ENCODE measurements around the gene CD109. TPM values are rescaled to one million over a fixed set of nuclear protein-coding genes. Genes with fewer than 3 reads are reported as not detected.
"Not testable (repeated sequence)": the region's sequence is repeated elsewhere in the genome, so short reads cannot be mapped to it uniquely, and the experiment has no call there.

Gene CD109
- total RNA-seq, 4 donors from 2014 or later = 7.8 to 19.0 (median 12.7) TPM

- no peaks in the 10 kb centered on the region for H3K9me3 ChIP-seq
- H3K27ac ChIP-seq = no peak overlapping the region
- no peak for DNase-seq (ENCODE audit: low spot score in 2 of 2)
- H3K27me3 ChIP-seq = no peaks in the 10 kb centered on the region
- TF ChIP-seq CTCF (IDR thresholded peaks at IDR 0.05) (no peak), EP300 (IDR thresholded peaks at IDR 0.05) (no peak)
- WGBS, 2 donors = 79 to 82% methylated on average over 2 of the region's 2 CpGs
- H3K4me1 ChIP-seq = no peaks in the 10 kb centered on the region
- H3K4me3 ChIP-seq = no peak overlapping the region
- H3K36me3 ChIP-seq = no peaks in the 10 kb centered on the region
These were observed 23.0 kb downstream of the CD109 start for GRCh38 chr6:73719046-73719445.

GRCh38 chr6:73722318-73723060, 26.5 kb downstream of the CD109 start:
- no peaks in the 10 kb centered on the region for H3K27me3 ChIP-seq
- no peak for DNase-seq (ENCODE audit: low spot score in 2 of 2)
- H3K36me3 ChIP-seq = no peaks in the 10 kb centered on the region
- no peak overlapping the region for H3K27ac ChIP-seq
- H3K4me1 ChIP-seq = no peaks in the 10 kb centered on the region
- no peak for TF ChIP-seq EP300 (IDR thresholded peaks at IDR 0.05)
- no peak for TF ChIP-seq CTCF (IDR thresholded peaks at IDR 0.05)
- TF ChIP-seq POLR2A (IDR thresholded peaks at IDR 0.05) = no peak
- no peaks in the 10 kb centered on the region for H3K9me3 ChIP-seq
- WGBS, 2 donors = 55 to 65% methylated on average over 9 of the region's 9 CpGs
- no peak overlapping the region for H3K4me3 ChIP-seq

GRCh38 chr6:73723480-73723879, 27.5 kb downstream of the CD109 start:
- not testable (repeated sequence) for H3K4me1 ChIP-seq; H3K9me3 ChIP-seq; H3K27ac ChIP-seq; DNase-seq (ENCODE audit: low spot score in 2 of 2); H3K36me3 ChIP-seq; H3K4me3 ChIP-seq; H3K27me3 ChIP-seq
- 75 to 81% methylated on average over 2 of the region's 2 CpGs for WGBS, 2 donors

GRCh38 chr6:73724389-73724788, 28.4 kb downstream of the CD109 start:
- H3K27ac ChIP-seq = no peak overlapping the region
- WGBS, 2 donors = 94 to 99% methylated on average over 3 of the region's 3 CpGs
- H3K36me3 ChIP-seq = no peaks in the 10 kb centered on the region
- no peak overlapping the region for H3K4me3 ChIP-seq
- no peaks in the 10 kb centered on the region for H3K27me3 ChIP-seq
- TF ChIP-seq EP300 (IDR thresholded peaks at IDR 0.05) (no peak), POLR2A (IDR thresholded peaks at IDR 0.05) (no peak), CTCF (IDR thresholded peaks at IDR 0.05) (no peak)
- no peak for DNase-seq (ENCODE audit: low spot score in 2 of 2)
- H3K4me1 ChIP-seq = no peaks in the 10 kb centered on the region
- H3K9me3 ChIP-seq = no peaks in the 10 kb centered on the region

- H3K27me3 ChIP-seq; H3K4me1 ChIP-seq; DNase-seq (ENCODE audit: low spot score in 2 of 2); H3K9me3 ChIP-seq; H3K36me3 ChIP-seq: not testable (repeated sequence)
- H3K4me3 ChIP-seq = peak overlapping the region in 1 of 4 donors; percentile 18
- WGBS, 2 donors = 55 to 58% methylated on average over 8 of the region's 8 CpGs
- H3K27ac ChIP-seq = peak overlapping the region in 1 of 4 donors; percentile 14
These were observed 29.2 kb downstream of the CD109 start for GRCh38 chr6:73725192-73725591.

GRCh38 chr6:73727114-73727513, 31.1 kb downstream of the CD109 start:
- no peaks in the 10 kb centered on the region for H3K27me3 ChIP-seq
- peaks cover 0 to 5% (median 0%) of the 10 kb centered on the region in 3 donors for H3K36me3 ChIP-seq

More at GRCh38 chr6:73727114-73727513, 31.1 kb downstream of the CD109 start:
- no peak for DNase-seq (ENCODE audit: low spot score in 2 of 2)
- H3K27ac ChIP-seq = no peak overlapping the region
- no peaks in the 10 kb centered on the region for H3K9me3 ChIP-seq
- no peaks in the 10 kb centered on the region for H3K4me1 ChIP-seq
- no peak for TF ChIP-seq POLR2A (IDR thresholded peaks at IDR 0.05)
- 85 to 90% methylated on average over 5 of the region's 5 CpGs for WGBS, 2 donors
- H3K4me3 ChIP-seq = no peak overlapping the region
